COLO668 (cell line): ENCODE results near the gene OPA3.
"Not testable (repeated sequence)": the region's sequence is repeated elsewhere in the genome, so short reads cannot be mapped to it uniquely, and the experiment has no call there.

ENCODE experiments used
- DNase-seq: peaks from one replicate; lab custom pipeline; 2025; ENCODE audit not compliant: unreplicated experiment; lab: John Stamatoyannopoulos, UW

Gene OPA3

GRCh38 chr19:45523642-45524256 is 60.9 kb downstream of the OPA3 start:
- DNase-seq, result peak; percentile 68

GRCh38 chr19:45522010-45522941 is 62.3 kb downstream of the OPA3 start:
- DNase-seq, result no peak

- no peak for DNase-seq
These were observed 66.2 kb downstream of the OPA3 start for GRCh38 chr19:45518469-45518826.

GRCh38 chr19:45517641-45518468 is 66.7 kb downstream of the OPA3 start:
- no peak for DNase-seq

- no peak for DNase-seq
These were observed 67.4 kb downstream of the OPA3 start for GRCh38 chr19:45517238-45517637.

- peak; percentile 2 for DNase-seq
These were observed 68.7 kb downstream of the OPA3 start for GRCh38 chr19:45515807-45516401.

GRCh38 chr19:45515081-45515624 is 69.4 kb downstream of the OPA3 start:
- no peak for DNase-seq

GRCh38 chr19:45514376-45515051 is 70.1 kb downstream of the OPA3 start:
- peak; percentile 81 for DNase-seq

- DNase-seq, result no peak
These were observed 71.6 kb downstream of the OPA3 start for GRCh38 chr19:45512881-45513483.

- DNase-seq, result no peak
These were observed 73.5 kb downstream of the OPA3 start for GRCh38 chr19:45511074-45511473.

GRCh38 chr19:45510352-45510751 is 74.2 kb downstream of the OPA3 start:
- DNase-seq, result not testable (repeated sequence)

GRCh38 chr19:45509692-45510015 is 74.9 kb downstream of the OPA3 start:
- no peak for DNase-seq

GRCh38 chr19:45508861-45509691 is 75.5 kb downstream of the OPA3 start:
- peak; percentile 67 for DNase-seq

- peak; percentile 88 for DNase-seq
These were observed 76.2 kb downstream of the OPA3 start for GRCh38 chr19:45508417-45508860.

GRCh38 chr19:45507872-45508416 is 76.7 kb downstream of the OPA3 start:
- DNase-seq, result peak; percentile 29

- peak; percentile 88 for DNase-seq
These were observed 77.4 kb downstream of the OPA3 start, which contains the start of gene VASP for GRCh38 chr19:45506989-45507871. Gene VASP, plus strand, starts transcription at chr19:45507479. Its CDS starts 293 bp downstream, at chr19:45507772.

- DNase-seq, result peak; percentile 95
These were observed 78.2 kb downstream of the OPA3 start for GRCh38 chr19:45506246-45506988.
